Loucy (cell line): ENCODE results near the gene HSP90AB1.

Experiments
- H2AFZ ChIP-seq: fragments of 200-600 bp; sonication (generic); 2 replicates; pipeline ENCODE4 v1.6.0; 2016; ENCODE audit warnings: antibody characterized with exemption, mild to moderate bottlenecking, low read length, moderate library complexity
- H3F3A ChIP-seq: fragments of 200-600 bp; 2 replicates; pipeline ENCODE4 v1.6.0; 2016; ENCODE audit warnings: antibody characterized with exemption, low read depth, mild to moderate bottlenecking
- H3K27me3 ChIP-seq: fragments of 200-600 bp; sonication (generic); 2 replicates; pipeline ENCODE4 v1.6.1; 2014; ENCODE audit warnings: low read length, mild to moderate bottlenecking; ENCODE audit not compliant: insufficient read depth, poor library complexity, severe bottlenecking
- H3K36me3 ChIP-seq: fragments of 200-600 bp; sonication (generic); 2 replicates; pipeline ENCODE4 v1.6.1; 2016; ENCODE audit warnings: low read length; ENCODE audit not compliant: insufficient read depth
- H3K4me1 ChIP-seq: fragments of 200-600 bp; sonication (generic); 2 replicates; pipeline ENCODE4 v1.5.1; 2014; ENCODE audit warnings: low read length, mild to moderate bottlenecking; ENCODE audit not compliant: insufficient read depth, poor library complexity, severe bottlenecking
- H3K4me2 ChIP-seq: fragments of 200-600 bp; sonication (generic); 2 replicates; pipeline ENCODE4 v1.6.0; 2014; ENCODE audit warnings: antibody characterized with exemption, low read length, low read depth, mild to moderate bottlenecking; ENCODE audit not compliant: poor library complexity, severe bottlenecking
- H3K4me3 ChIP-seq: fragments of 200-600 bp; sonication (generic); 2 replicates; pipeline ENCODE4 v1.5.1; 2014; ENCODE audit warnings: low read length, mild to moderate bottlenecking, mixed read lengths; ENCODE audit not compliant: poor library complexity, severe bottlenecking
- H3K79me2 ChIP-seq: fragments of 200-600 bp; sonication (generic); 2 replicates; pipeline ENCODE4 v1.6.1; 2014; ENCODE audit warnings: low read length; ENCODE audit not compliant: insufficient read depth
- H3K9ac ChIP-seq: fragments of 200-600 bp; sonication (generic); 2 replicates; pipeline ENCODE4 v1.6.0; 2014; ENCODE audit warnings: mild to moderate bottlenecking, low read depth, low read length, moderate library complexity; ENCODE audit not compliant: poor library complexity, severe bottlenecking
- H3K9me2 ChIP-seq: fragments of 200-600 bp; sonication (generic); replicated peaks from 2 replicates; pipeline ENCODE4 v1.6.1; 2016; ENCODE audit warnings: low read depth, low read length, mixed read lengths
- H3K9me3 ChIP-seq: fragments of 200-600 bp; sonication (generic); 2 replicates; pipeline ENCODE4 v1.6.1; 2014; ENCODE audit warnings: mild to moderate bottlenecking, antibody characterized with exemption, low read length, low read depth; ENCODE audit not compliant: insufficient read depth
- H4K20me1 ChIP-seq: fragments of 200-600 bp; sonication (generic); 2 replicates; pipeline ENCODE4 v1.6.0; 2014; ENCODE audit warnings: antibody characterized with exemption, low read length, mild to moderate bottlenecking; ENCODE audit not compliant: insufficient read depth, poor library complexity, severe bottlenecking
- CTCF ChIP-seq: fragments of 200-600 bp; sonication (generic); conservative IDR thresholded peaks from 2 replicates; pipeline ENCODE4 v1.5.1; 2014; ENCODE audit warnings: mild to moderate bottlenecking, antibody characterized with exemption, low read length
- EZH2phosphoT487 ChIP-seq: fragments of 200-600 bp; IDR thresholded peaks from 2 replicates; pipeline ENCODE4 v1.6.1; 2018; ENCODE audit warnings: antibody characterized with exemption, mild to moderate bottlenecking, moderate library complexity, borderline replicate concordance

Gene HSP90AB1

GRCh38 chr6:44227148-44227793 is 19.6 kb upstream of the HSP90AB1 start:
- TF ChIP-seq CTCF = no peak
- TF ChIP-seq EZH2phosphoT487 = no peak
- H3K9me2 ChIP-seq = no peaks in the 10 kb centered on the region
- H3F3A ChIP-seq = 0 out of 2 replicates have a peak, but pooled peaks cover 2% of the 10 kb centered on the region
- no peak overlapping the region for H2AFZ ChIP-seq
- H3K4me1 ChIP-seq = peaks cover 33% of the 10 kb centered on the region
- no peaks in the 10 kb centered on the region for H3K27me3 ChIP-seq
- H3K9me3 ChIP-seq = no peaks in the 10 kb centered on the region
- no peaks in the 10 kb centered on the region for H4K20me1 ChIP-seq
- peak overlapping the region; percentile 10 for H3K9ac ChIP-seq
- H3K36me3 ChIP-seq = peaks cover 5% of the 10 kb centered on the region; the same call in 1 of the 2 replicates
- peaks cover 34% of the 10 kb centered on the region for H3K79me2 ChIP-seq
- no peak overlapping the region for H3K4me3 ChIP-seq
- no peak overlapping the region for H3K4me2 ChIP-seq

- Histone ChIP-seq H2AFZ (no peak overlapping the region), H3K9me2 (no peaks in the 10 kb centered on the region), H3F3A (no peaks in the 10 kb centered on the region), H3K9me3 (no peaks in the 10 kb centered on the region), H3K4me3 (no peak overlapping the region), H3K27me3 (no peaks in the 10 kb centered on the region), H3K79me2 (peaks cover 34% of the 10 kb centered on the region), H3K4me1 (peaks cover 26% of the 10 kb centered on the region), H4K20me1 (no peaks in the 10 kb centered on the region), H3K9ac (no peak overlapping the region), H3K36me3 (peaks cover 5% of the 10 kb centered on the region; the same call in 1 of the 2 replicates), H3K4me2 (no peak overlapping the region)
- TF ChIP-seq CTCF = no peak
- no peak for TF ChIP-seq EZH2phosphoT487
Observed at GRCh38 chr6:44228031-44228430, 18.9 kb upstream of the HSP90AB1 start.

DNA sequence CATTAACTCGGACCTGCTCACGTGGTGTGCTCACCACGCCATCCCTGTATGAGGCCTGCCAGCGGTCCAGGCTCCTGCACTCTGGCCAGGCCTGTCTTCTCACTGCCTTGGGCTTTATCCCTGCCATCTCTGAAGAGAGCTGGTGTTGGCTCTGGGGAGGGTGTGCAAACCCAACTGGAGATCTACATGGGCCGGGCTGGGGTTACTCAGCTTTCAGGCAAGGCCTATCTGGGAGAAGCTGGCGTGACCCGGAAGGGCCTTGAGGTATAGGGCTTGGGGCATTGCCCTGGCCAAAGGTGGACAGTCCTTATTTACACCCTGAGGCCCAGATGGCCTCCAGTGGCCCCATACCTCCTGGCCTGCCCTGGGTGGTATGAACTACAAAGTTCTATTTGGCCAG is 18.5 kb upstream of the HSP90AB1 start:
- no peaks in the 10 kb centered on the region for H3F3A ChIP-seq
- H3K79me2 ChIP-seq = peaks cover 34% of the 10 kb centered on the region
- no peak overlapping the region for H2AFZ ChIP-seq
- peaks cover 5% of the 10 kb centered on the region; the same call in 1 of the 2 replicates for H3K36me3 ChIP-seq
- H3K9ac ChIP-seq = no peak overlapping the region
- H3K9me2 ChIP-seq = no peaks in the 10 kb centered on the region
- H3K4me1 ChIP-seq = peaks cover 25% of the 10 kb centered on the region
- H3K9me3 ChIP-seq = no peaks in the 10 kb centered on the region
- no peaks in the 10 kb centered on the region for H4K20me1 ChIP-seq
- TF ChIP-seq CTCF (no peak), EZH2phosphoT487 (no peak)
- no peak overlapping the region for H3K4me2 ChIP-seq
- H3K4me3 ChIP-seq = no peak overlapping the region
- H3K27me3 ChIP-seq = no peaks in the 10 kb centered on the region
